ENCODE data around the gene PHF12. TPM values are rescaled to one million over a fixed set of nuclear protein-coding genes. Genes with fewer than 3 reads are reported as not detected.

PHF12 gene
- polyA plus RNA-seq, 2 of the 4 experiments (the other 2 are of a cell fraction), result 25.3 to 29.9 TPM

GRCh38 chr17:28920201-28920600 is 31.1 kb downstream of the PHF12 start:
- TF ChIP-seq TFCP2L1 (CRISPR knock-in tag; IDR thresholded peaks at IDR 0.05), result no peak
- no peak for TF ChIP-seq RFX5 (IDR thresholded peaks at IDR 0.05)
- no peak for TF ChIP-seq ESRRA (IDR thresholded peaks at IDR 0.05; ENCODE audit: borderline replicate concordance, low read length)
- TF ChIP-seq ZC3H11A (IDR thresholded peaks at IDR 0.05), result no peak
- TF ChIP-seq GATA3 (IDR thresholded peaks at IDR 0.05; ENCODE audit: borderline replicate concordance), result no peak
- TF ChIP-seq ELK1 (IDR thresholded peaks at IDR 0.05; ENCODE audit: low read depth, low read length), result no peak
- no peak for TF ChIP-seq KDM5A (IDR thresholded peaks at IDR 0.05)
- TF ChIP-seq CEBPB (IDR thresholded peaks at IDR 0.05), result no peak
- no peaks in the 10 kb centered on the region for H3K4me1 ChIP-seq
- H3K27ac ChIP-seq, result no peak overlapping the region
- DNase-seq (ENCODE audit: low read depth in 1 of 2, low spot score in 1 of 2), result no peak
- CTCF ChIA-PET, result interaction anchor here (0.6 to 38.2 kb wide), 5 partner anchors 5 to 221 kb away, joined by 3 to 685 read pairs (median 493); partner anchors contain the start of genes DHRS13 and FLOT2
- no peak for FAIRE-seq
- ATAC-seq, result no peak
- H3K4me2 ChIP-seq, result no peak overlapping the region
- H3K4me3 ChIP-seq, result no peak overlapping the region
- no peaks in the 10 kb centered on the region for H3K9me3 ChIP-seq
- POLR2A ChIA-PET, result no interaction called here

- ChIA-PET POLR2A (no interaction called here), CTCF (interaction anchor here (0.6 to 38.2 kb wide), 11 partner anchors 7 to 257 kb away, joined by 3 to 685 read pairs (median 7); partner anchors contain the start of genes DHRS13, FLOT2, PHF12 and TLCD1)
- FAIRE-seq (no peak), DNase-seq (ENCODE audit: low read depth in 1 of 2, low spot score in 1 of 2) (no peak), ATAC-seq (no peak)
- Histone ChIP-seq H3K4me2 (no peak overlapping the region), H3K9me3 (no peaks in the 10 kb centered on the region), H3K4me3 (no peak overlapping the region), H3K27ac (no peak overlapping the region), H3K4me1 (no peaks in the 10 kb centered on the region)
- TF ChIP-seq KDM1A (IDR thresholded peaks at IDR 0.05; ENCODE audit: low read depth), result no peak
- TF ChIP-seq EHF (CRISPR knock-in tag; IDR thresholded peaks at IDR 0.05), result no peak
- 66% methylated on average over 2 of the region's 2 CpGs for WGBS (ENCODE audit: missing lambda C conversion rate)
These were observed 33.0 kb downstream of the PHF12 start for GRCh38 chr17:28918295-28918694.

- 94% methylated on average over 5 of the region's 5 CpGs for WGBS (ENCODE audit: missing lambda C conversion rate)
- no peak overlapping the region for H3K27ac ChIP-seq
- no peak overlapping the region for H3K4me2 ChIP-seq
- H3K4me3 ChIP-seq, result no peak overlapping the region
- no peak for FAIRE-seq
- CTCF ChIA-PET, result interaction anchor here (1.0 to 38.2 kb wide), 19 partner anchors 8 to 200 kb away, joined by 3 to 685 read pairs (median 5); partner anchors contain the start of genes DHRS13, FLOT2 and TLCD1
- no peaks in the 10 kb centered on the region for H3K4me1 ChIP-seq
- TF ChIP-seq RFX5 (IDR thresholded peaks at IDR 0.05) (no peak), NFE2L2 (conservative IDR thresholded peaks at IDR 0.05; ENCODE audit: low read length) (no peak), FOXS1 (CRISPR knock-in tag; IDR thresholded peaks at IDR 0.05) (no peak), HES2 (IDR thresholded peaks at IDR 0.05) (no peak), MYC (IDR thresholded peaks at IDR 0.05; ENCODE audit: borderline replicate concordance, low read length) (no peak)
- POLR2A ChIA-PET, result no interaction called here
- no peak for DNase-seq (ENCODE audit: low read depth in 1 of 2, low spot score in 1 of 2)
- no peak for ATAC-seq
- no peaks in the 10 kb centered on the region for H3K9me3 ChIP-seq
These were observed 33.9 kb downstream of the PHF12 start for GRCh38 chr17:28917465-28917864.

GRCh38 chr17:28917029-28917428 is 34.3 kb downstream of the PHF12 start:
- H3K4me1 ChIP-seq, result no peaks in the 10 kb centered on the region
- no peak overlapping the region for H3K4me2 ChIP-seq
- no peaks in the 10 kb centered on the region for H3K9me3 ChIP-seq
- H3K27ac ChIP-seq, result no peak overlapping the region
- CTCF ChIA-PET, result interaction anchor here (0.6 to 38.2 kb wide), 25 partner anchors 8 to 233 kb away, joined by 3 to 685 read pairs (median 4); partner anchors contain the start of genes DHRS13, FLOT2 and TLCD1
- 93% methylated on average over 12 of the region's 12 CpGs for WGBS (ENCODE audit: missing lambda C conversion rate)
- TF ChIP-seq PBX3 (IDR thresholded peaks at IDR 0.05) (no peak), CBX8 (IDR thresholded peaks at IDR 0.05) (no peak), FOSL2 (IDR thresholded peaks at IDR 0.05) (no peak), FOSL2 (CRISPR knock-in tag; IDR thresholded peaks at IDR 0.05) (no peak), TP53 (CRISPR knock-in tag; IDR thresholded peaks at IDR 0.05) (no peak)
- POLR2A ChIA-PET, result interaction anchor here (0.9 kb wide), 1 partner anchor 153 kb away, joined by 3 read pairs; no protein-coding TSS in a partner anchor
- ATAC-seq (no peak), FAIRE-seq (no peak), DNase-seq (ENCODE audit: low read depth in 1 of 2, low spot score in 1 of 2) (no peak)
- H3K4me3 ChIP-seq, result no peak overlapping the region

All from A549 (cell line).